ENCODE measurements around the gene FUNDC2.

Gene FUNDC2

GRCh38 chrX:155105919-155106318 is 79.3 kb downstream of the FUNDC2 start:
- no peak for TF ChIP-seq CTCF (IDR thresholded peaks at IDR 0.05; ENCODE audit: low read length)
- no peak for TF ChIP-seq EZH2phosphoT487 (IDR thresholded peaks at IDR 0.05; ENCODE audit: low read length)
- no peak for TF ChIP-seq EZH2 (optimal IDR thresholded peaks at IDR 0.05; ENCODE audit: low read depth, low read length)
- no peak for DNase-seq
- no peaks in the 10 kb centered on the region for H3F3A ChIP-seq (ENCODE audit: insufficient read depth, low read length)
- H3K9ac ChIP-seq (ENCODE audit: low read length) = no peak overlapping the region
- H3K4me1 ChIP-seq (ENCODE audit: low read length) = no peaks in the 10 kb centered on the region
- H4K20me1 ChIP-seq (ENCODE audit: insufficient read depth, low read length) = no peaks in the 10 kb centered on the region
- no peak overlapping the region for H3K27ac ChIP-seq (ENCODE audit: low read length)
- no peak overlapping the region for H2AFZ ChIP-seq (ENCODE audit: low read length)
- no peaks in the 10 kb centered on the region for H3K79me2 ChIP-seq (ENCODE audit: low read length)
- no peak overlapping the region for H3K4me2 ChIP-seq (ENCODE audit: low read depth, low read length)
- H3K9me2 ChIP-seq (replicated peaks; ENCODE audit: insufficient read depth, low read length) = no peaks in the 10 kb centered on the region
- H3K4me3 ChIP-seq (ENCODE audit: low read length) = no peak overlapping the region
- no peaks in the 10 kb centered on the region for H3K9me3 ChIP-seq (replicated peaks; ENCODE audit: insufficient read depth, low read length)
- H3K36me3 ChIP-seq (replicated peaks; ENCODE audit: insufficient read depth, low read length) = no peaks in the 10 kb centered on the region
- H3K27me3 ChIP-seq (replicated peaks; ENCODE audit: insufficient read depth, low read length) = no peaks in the 10 kb centered on the region

GRCh38 chrX:155108427-155108826 is 81.8 kb downstream of the FUNDC2 start:
- TF ChIP-seq EZH2 (optimal IDR thresholded peaks at IDR 0.05; ENCODE audit: low read depth, low read length) (no peak), CTCF (IDR thresholded peaks at IDR 0.05; ENCODE audit: low read length) (no peak), EZH2phosphoT487 (IDR thresholded peaks at IDR 0.05; ENCODE audit: low read length) (no peak)
- no peak overlapping the region for H3K27ac ChIP-seq (ENCODE audit: low read length)
- H3K4me3 ChIP-seq (ENCODE audit: low read length) = no peak overlapping the region
- H3K4me1 ChIP-seq (ENCODE audit: low read length) = no peaks in the 10 kb centered on the region
- H3K9ac ChIP-seq (ENCODE audit: low read length) = no peak overlapping the region
- H3F3A ChIP-seq (ENCODE audit: insufficient read depth, low read length) = no peaks in the 10 kb centered on the region
- H3K36me3 ChIP-seq (replicated peaks; ENCODE audit: insufficient read depth, low read length) = no peaks in the 10 kb centered on the region
- H3K27me3 ChIP-seq (replicated peaks; ENCODE audit: insufficient read depth, low read length) = no peaks in the 10 kb centered on the region
- DNase-seq = no peak
- no peaks in the 10 kb centered on the region for H3K79me2 ChIP-seq (ENCODE audit: low read length)
- H3K9me3 ChIP-seq (replicated peaks; ENCODE audit: insufficient read depth, low read length) = no peaks in the 10 kb centered on the region
- H3K4me2 ChIP-seq (ENCODE audit: low read depth, low read length) = no peak overlapping the region
- H2AFZ ChIP-seq (ENCODE audit: low read length) = no peak overlapping the region
- no peaks in the 10 kb centered on the region for H4K20me1 ChIP-seq (ENCODE audit: insufficient read depth, low read length)
- H3K9me2 ChIP-seq (replicated peaks; ENCODE audit: insufficient read depth, low read length) = no peaks in the 10 kb centered on the region
